SJCRH30 (cell line): ENCODE measurements around the gene ASGR2. TPM values are rescaled to one million over a fixed set of nuclear protein-coding genes. Genes with fewer than 3 reads are reported as not detected.

Source experiments
- DNase-seq, 2 experiments: peaks; one replicate each; pipeline ENCODE4 v3.0.0-alpha.2; 2015 to 2020
- H3K27ac ChIP-seq: fragments of 250-450 bp; sonication (Bioruptor Pico); 2 replicates; pipeline ENCODE4 v1.5.1; 2020; ENCODE audit warnings: mild to moderate bottlenecking, moderate library complexity
- H3K27me3 ChIP-seq: fragments of 250-450 bp; sonication (Bioruptor Pico); 2 replicates; pipeline ENCODE4 v1.5.1; 2020; ENCODE audit warnings: mild to moderate bottlenecking, moderate library complexity
- H3K36me3 ChIP-seq: fragments of 250-450 bp; sonication (Bioruptor Pico); 2 replicates; pipeline ENCODE4 v1.5.1; 2020; ENCODE audit warnings: mild to moderate bottlenecking, moderate library complexity
- H3K4me1 ChIP-seq: fragments of 250-450 bp; sonication (Bioruptor Pico); 2 replicates; pipeline ENCODE4 v1.5.1; 2020; ENCODE audit warnings: mild to moderate bottlenecking, moderate library complexity
- H3K4me3 ChIP-seq: fragments of 250-450 bp; sonication (Bioruptor Pico); 2 replicates; pipeline ENCODE4 v1.5.1; 2020; ENCODE audit warnings: mild to moderate bottlenecking, moderate library complexity
- H3K9me3 ChIP-seq: fragments of 250-450 bp; sonication (Bioruptor Pico); replicated peaks from 2 replicates; pipeline ENCODE4 v1.5.1; 2020; ENCODE audit warnings: mild to moderate bottlenecking, moderate library complexity
- total RNA-seq: library from RNA; depleted of rRNA; stranded (reverse); fragments of >200 nt; shearing (Covaris generic); gene quantifications from 2 replicates; pipeline ENCODE4 v1.2.3, GENCODE V29; 2014; rRNA removed

ASGR2 gene
- total RNA-seq, 1 experiment from 2014 or later, result not detected

DNA sequence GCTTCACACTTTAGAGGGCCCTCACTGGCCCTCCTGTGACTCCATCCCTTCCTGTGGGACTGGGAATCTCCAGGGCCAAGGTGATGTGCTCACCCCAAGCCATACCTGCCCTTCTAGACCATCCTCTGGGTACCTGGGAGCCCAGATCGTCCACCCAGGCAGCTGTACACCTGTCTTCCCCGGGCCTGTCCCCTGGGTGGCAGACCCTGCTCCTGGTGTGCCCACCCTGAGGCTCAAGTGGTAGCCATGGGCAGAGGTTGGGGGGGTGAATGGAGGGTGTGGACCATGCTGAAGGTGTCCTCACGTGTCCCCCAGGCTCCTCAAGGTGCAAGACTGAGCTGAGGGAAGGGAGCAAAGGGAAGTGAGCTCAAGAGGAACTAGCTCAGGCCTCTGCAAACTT is 43.9 kb downstream of the ASGR2 start:
- Histone ChIP-seq H3K9me3 (no peaks in the 10 kb centered on the region), H3K27ac (no peak overlapping the region), H3K4me1 (no peaks in the 10 kb centered on the region), H3K4me3 (no peak overlapping the region), H3K36me3 (no peaks in the 10 kb centered on the region), H3K27me3 (no peaks in the 10 kb centered on the region)
- DNase-seq, result no peak

DNA sequence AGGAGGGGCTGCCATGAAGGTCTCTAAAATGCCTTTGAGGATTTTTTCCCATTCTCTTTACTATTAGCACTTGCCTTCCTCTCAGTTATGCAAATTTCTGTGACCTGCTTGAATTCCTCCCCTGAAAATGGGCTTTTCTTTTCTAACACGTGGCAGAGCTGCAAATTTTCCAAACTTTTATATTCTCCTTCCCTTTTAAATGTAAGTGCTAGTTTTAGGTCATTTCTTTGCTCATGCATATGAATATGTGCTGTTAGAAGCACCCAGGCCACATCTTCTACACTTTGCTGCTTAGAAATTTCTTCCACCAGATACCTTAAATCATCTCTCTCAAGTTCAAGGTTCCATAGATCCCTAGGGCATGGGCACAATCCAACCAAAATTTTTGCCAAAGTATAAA is 46.4 kb downstream of the ASGR2 start:
- no peaks in the 10 kb centered on the region for H3K4me1 ChIP-seq
- H3K36me3 ChIP-seq, result no peaks in the 10 kb centered on the region
- no peak for DNase-seq
- H3K4me3 ChIP-seq, result no peak overlapping the region
- no peaks in the 10 kb centered on the region for H3K27me3 ChIP-seq
- H3K9me3 ChIP-seq, result no peaks in the 10 kb centered on the region
- no peak overlapping the region for H3K27ac ChIP-seq

DNA sequence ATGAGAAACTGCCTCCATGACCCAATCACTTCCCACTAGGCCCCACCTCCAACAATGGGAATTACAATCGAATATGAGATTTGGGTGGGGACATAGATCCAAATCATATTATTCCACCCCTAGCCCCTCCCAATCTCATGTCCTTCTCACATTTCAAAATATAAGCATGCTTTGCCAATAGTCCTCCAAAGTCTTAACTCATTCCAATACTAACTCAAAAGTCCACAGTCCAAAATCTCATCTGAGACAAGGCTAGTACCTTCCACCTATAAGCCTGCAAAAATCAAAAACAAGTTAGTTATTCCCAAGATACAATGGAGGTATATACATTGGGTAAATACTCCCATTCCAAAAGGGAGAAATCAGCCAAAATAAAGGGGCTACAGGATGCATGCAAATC is 47.4 kb downstream of the ASGR2 start:
- H3K36me3 ChIP-seq, result no peaks in the 10 kb centered on the region
- H3K4me1 ChIP-seq, result no peaks in the 10 kb centered on the region
- H3K27ac ChIP-seq, result no peak overlapping the region
- no peak overlapping the region for H3K4me3 ChIP-seq
- no peaks in the 10 kb centered on the region for H3K27me3 ChIP-seq
- DNase-seq, result no peak
- no peaks in the 10 kb centered on the region for H3K9me3 ChIP-seq

DNA sequence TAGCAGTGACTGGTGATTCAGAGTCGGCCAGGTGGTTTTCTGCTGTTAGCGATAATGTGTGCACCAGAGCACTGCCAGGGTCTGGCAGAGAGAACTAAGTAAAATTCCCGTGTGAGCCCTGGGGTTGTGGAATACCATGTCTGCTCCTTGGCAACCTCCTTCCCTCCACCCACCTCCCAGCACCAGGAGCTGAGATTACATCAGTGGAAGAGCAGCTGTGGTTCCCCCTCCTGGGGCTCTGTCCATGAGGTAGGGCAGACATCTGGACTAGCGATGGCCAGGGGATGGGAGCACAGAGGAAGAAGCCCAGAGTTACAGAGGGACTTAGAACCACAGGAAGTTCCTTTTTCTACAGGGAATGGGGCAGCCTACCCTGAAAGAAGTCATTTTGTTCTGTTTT is 50.4 kb downstream of the ASGR2 start:
- H3K9me3 ChIP-seq, result no peaks in the 10 kb centered on the region
- no peaks in the 10 kb centered on the region for H3K36me3 ChIP-seq
- no peaks in the 10 kb centered on the region for H3K4me1 ChIP-seq
- DNase-seq, result no peak
- H3K27me3 ChIP-seq, result no peaks in the 10 kb centered on the region
- no peak overlapping the region for H3K4me3 ChIP-seq
- H3K27ac ChIP-seq, result no peak overlapping the region

DNA sequence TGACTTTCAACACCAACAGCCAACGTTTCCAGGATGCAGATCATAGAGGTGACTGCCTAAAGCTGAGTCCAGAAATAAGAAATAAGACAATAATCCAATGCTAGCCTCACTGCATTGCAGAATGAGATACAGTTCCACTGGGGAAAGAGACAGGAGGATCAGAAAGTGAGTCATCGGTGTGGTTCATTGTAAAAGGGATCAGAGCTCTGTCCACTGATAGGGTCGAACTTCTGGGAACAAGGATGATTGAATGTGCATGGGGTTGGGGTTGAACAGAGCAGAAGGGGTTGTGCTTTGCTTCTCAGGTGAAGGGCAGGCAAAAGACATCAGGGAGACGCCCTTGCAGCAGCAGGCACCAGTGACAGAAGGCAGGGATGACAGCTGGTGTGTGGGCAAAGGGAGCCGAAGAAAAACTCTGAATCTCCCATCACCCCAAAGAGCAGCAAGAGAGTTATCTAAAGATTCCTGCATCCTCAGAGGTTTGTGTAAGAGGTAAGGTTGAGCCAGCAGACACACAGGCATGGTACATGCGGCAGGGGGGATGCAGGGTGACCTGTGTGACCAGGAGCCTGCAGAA is 51.0 kb downstream of the ASGR2 start:
- no peaks in the 10 kb centered on the region for H3K9me3 ChIP-seq
- no peak for DNase-seq
- H3K4me1 ChIP-seq, result no peaks in the 10 kb centered on the region
- no peak overlapping the region for H3K27ac ChIP-seq
- no peaks in the 10 kb centered on the region for H3K27me3 ChIP-seq
- no peak overlapping the region for H3K4me3 ChIP-seq
- no peaks in the 10 kb centered on the region for H3K36me3 ChIP-seq

DNA sequence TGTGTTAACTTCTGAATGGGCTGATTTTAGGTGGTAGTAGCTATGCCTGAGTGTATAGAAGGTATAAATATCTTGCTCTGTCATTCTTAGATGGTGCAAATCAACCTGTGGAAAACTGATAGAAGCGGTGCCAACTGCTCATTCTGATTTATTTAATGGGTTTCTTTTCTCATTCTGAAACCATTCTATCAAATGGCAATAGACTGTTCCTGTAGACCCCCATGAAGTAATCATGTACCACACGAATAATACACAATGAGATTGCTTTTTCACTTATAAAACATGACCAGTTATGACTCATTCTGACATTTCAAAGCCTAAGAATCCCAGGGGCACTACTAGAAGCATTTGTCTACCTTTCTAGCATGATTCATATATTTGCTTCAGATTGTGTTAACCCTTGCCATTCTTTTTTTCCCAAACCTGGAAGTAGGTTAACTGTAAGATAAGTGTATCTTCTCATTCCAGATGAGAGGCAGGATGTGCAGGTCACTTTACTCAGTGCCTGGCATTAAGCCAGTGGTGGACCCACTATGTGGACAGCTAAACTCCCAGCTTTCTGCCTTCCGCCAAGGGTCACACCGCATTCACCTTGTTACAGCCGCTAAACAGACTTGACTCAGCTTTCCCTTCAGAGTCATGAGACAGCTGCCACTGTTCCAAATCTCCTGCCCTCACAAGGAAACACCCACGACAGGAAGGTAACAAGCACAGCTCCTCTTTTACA is 54.3 kb downstream of the ASGR2 start:
- no peak overlapping the region for H3K27ac ChIP-seq
- H3K4me1 ChIP-seq, result no peaks in the 10 kb centered on the region
- DNase-seq, result no peak
- H3K36me3 ChIP-seq, result no peaks in the 10 kb centered on the region
- no peaks in the 10 kb centered on the region for H3K9me3 ChIP-seq
- no peak overlapping the region for H3K4me3 ChIP-seq
- no peaks in the 10 kb centered on the region for H3K27me3 ChIP-seq

DNA sequence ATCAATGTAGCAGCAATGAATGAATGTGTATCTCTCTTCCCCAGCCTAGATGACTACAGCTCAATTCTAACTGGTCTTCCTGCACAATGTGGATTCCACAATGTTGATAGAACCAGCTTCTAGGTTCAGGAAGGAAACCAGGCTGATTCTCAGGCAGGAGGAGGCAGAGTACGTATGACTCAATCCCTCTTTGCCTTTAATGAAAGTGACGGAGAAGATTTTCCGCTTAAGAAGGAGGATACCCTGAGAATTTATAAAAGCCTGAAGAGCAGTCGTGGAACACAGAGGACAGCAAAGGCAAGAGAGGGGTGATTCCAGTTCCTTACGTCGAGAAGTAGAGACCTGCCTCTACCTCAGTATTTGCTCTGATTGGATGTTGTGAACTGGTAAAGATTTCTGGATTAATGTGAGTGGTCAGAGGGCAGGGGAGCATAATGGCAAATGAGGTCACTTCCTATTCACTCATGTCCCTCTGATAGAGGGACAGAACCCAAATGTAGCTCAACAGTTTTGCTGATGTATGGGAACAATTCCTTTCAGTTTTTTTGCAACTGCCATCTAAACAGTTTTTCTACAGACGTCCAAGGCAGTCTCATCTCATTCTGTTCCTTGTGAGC is 55.7 kb downstream of the ASGR2 start:
- H3K36me3 ChIP-seq, result no peaks in the 10 kb centered on the region
- H3K27ac ChIP-seq, result no peak overlapping the region
- DNase-seq, result no peak
- H3K27me3 ChIP-seq, result no peaks in the 10 kb centered on the region
- H3K4me1 ChIP-seq, result no peaks in the 10 kb centered on the region
- no peak overlapping the region for H3K4me3 ChIP-seq
- no peaks in the 10 kb centered on the region for H3K9me3 ChIP-seq

DNA sequence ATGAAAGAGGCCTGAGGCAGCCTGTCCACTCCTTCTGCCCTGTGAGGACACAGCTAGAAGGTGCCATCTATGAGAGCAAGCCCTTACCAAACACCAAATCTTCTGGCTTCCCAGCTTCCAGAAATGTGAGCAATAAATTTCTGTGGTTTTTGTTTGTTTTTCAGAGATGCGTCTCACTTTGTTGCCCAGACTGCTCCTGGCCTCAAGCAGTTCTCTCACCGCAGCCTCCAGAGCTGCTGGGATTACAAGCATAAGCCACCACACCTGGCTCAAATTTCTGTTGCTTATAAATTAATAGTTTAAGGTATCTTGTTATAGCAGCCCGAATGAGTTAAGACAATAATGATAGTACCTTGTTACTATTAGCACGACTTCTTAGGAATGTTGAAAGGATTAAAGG is 58.2 kb downstream of the ASGR2 start:
- Histone ChIP-seq H3K4me1 (no peaks in the 10 kb centered on the region), H3K4me3 (no peak overlapping the region), H3K36me3 (no peaks in the 10 kb centered on the region), H3K9me3 (no peaks in the 10 kb centered on the region), H3K27ac (no peak overlapping the region), H3K27me3 (no peaks in the 10 kb centered on the region)
- DNase-seq, result no peak

Other genes starting within 250 kb of the ASGR2 start
- gene ALOX12, start 118.8 kb downstream of the ASGR2 start, total RNA-seq, result not detected in 2 replicates
- gene RNASEK, start 102.2 kb downstream of the ASGR2 start, total RNA-seq, result 97.2 and 103 TPM in 2 replicates
- gene BCL6B, start 91.8 kb downstream of the ASGR2 start, total RNA-seq, result 0.02 TPM in 1 of 2 replicates, not detected in the other
- 0.23 and 0.47 TPM in 2 replicates for gene SLC16A13, start 78.8 kb downstream of the ASGR2 start, total RNA-seq
- gene SLC16A11, start 70.7 kb downstream of the ASGR2 start, total RNA-seq, result not detected in 2 replicates
- gene CLEC10A, start 34.6 kb downstream of the ASGR2 start, total RNA-seq, result not detected in 2 replicates
- gene ASGR1, start 64.5 kb upstream of the ASGR2 start, total RNA-seq, result 0.79 and 0.84 TPM in 2 replicates
- 1.9 and 3.9 TPM in 2 replicates for gene DLG4, start 105.0 kb upstream of the ASGR2 start, total RNA-seq
- gene ACADVL, start 105.1 kb upstream of the ASGR2 start, total RNA-seq, result 44.6 and 64.2 TPM in 2 replicates
- 33.4 and 39.0 TPM in 2 replicates for gene DVL2, start 119.7 kb upstream of the ASGR2 start, total RNA-seq
- gene PHF23, start 124.6 kb upstream of the ASGR2 start, total RNA-seq, result 28.7 and 30.9 TPM in 2 replicates
- 139 and 141 TPM in 2 replicates for gene GABARAP, start 127.6 kb upstream of the ASGR2 start, total RNA-seq
- gene CTDNEP1, start 136.9 kb upstream of the ASGR2 start, total RNA-seq, result 36.1 and 36.9 TPM in 2 replicates
- gene ELP5, start 137.4 kb upstream of the ASGR2 start, total RNA-seq, result 39.6 and 43.8 TPM in 2 replicates
- gene CLDN7, start 147.7 kb upstream of the ASGR2 start, total RNA-seq, result 0.25 and 0.34 TPM in 2 replicates
- 1.3 and 1.5 TPM in 2 replicates for gene SLC2A4, start 166.9 kb upstream of the ASGR2 start, total RNA-seq
- gene YBX2, start 179.8 kb upstream of the ASGR2 start, total RNA-seq, result not detected in 2 replicates
- gene EIF5A, start 192.8 kb upstream of the ASGR2 start, total RNA-seq, result 339 and 372 TPM in 2 replicates
- gene GPS2, start 200.5 kb upstream of the ASGR2 start, total RNA-seq, result 32.2 and 39.7 TPM in 2 replicates
- gene NEURL4, start 214.5 kb upstream of the ASGR2 start, total RNA-seq, result 18.7 and 19.7 TPM in 2 replicates
- 0.20 and 0.67 TPM in 2 replicates for gene ACAP1, start 221.7 kb upstream of the ASGR2 start, total RNA-seq
- gene KCTD11, start 237.3 kb upstream of the ASGR2 start, total RNA-seq, result 1.7 and 2.6 TPM in 2 replicates
- not detected in 2 replicates for gene TMEM95, start 240.3 kb upstream of the ASGR2 start, total RNA-seq